Measurements from ENCODE around the gene LHX8. TPM values are rescaled to one million over a fixed set of nuclear protein-coding genes. Genes with fewer than 3 reads are reported as not detected.

Gene LHX8
- total RNA-seq, 1 experiment from 2014 or later: not detected

- no TSS peak for BruUV-seq (replicated peaks)
- DNase-seq (ENCODE audit: low read depth, low spot score): no peak
- ATAC-seq: no peak
- intact Hi-C loops (cut with micrococcal nuclease; ENCODE audit: unreplicated experiment) (no loop called here), in situ Hi-C loops (cut with HindIII; ENCODE audit: low pct_unique_long_range_greater_than_20kb, low sequenced_read_pairs) (no loop called here)
- no peaks in the 10 kb centered on the region for H3K36me3 ChIP-seq (ENCODE audit: control insufficient read depth, insufficient read depth, low read length)
- TF ChIP-seq SIN3A (IDR thresholded peaks at IDR 0.05; ENCODE audit: borderline replicate concordance, insufficient read depth, low read depth, low read length) (no peak), REST (IDR thresholded peaks at IDR 0.05; ENCODE audit: insufficient read depth in 1 of 2, low read depth in 2 of 2, low read length in 1 of 2) (no peak), TCF7L2 (IDR thresholded peaks at IDR 0.05; ENCODE audit: low read depth, low read length) (no peak), POLR2AphosphoS5 (IDR thresholded peaks at IDR 0.05; ENCODE audit: low read depth, low read length) (no peak), CTCF (IDR thresholded peaks at IDR 0.05) (no peak)
- ChIA-PET CTCF (no interaction called here), POLR2A (no interaction called here)
- no peaks in the 10 kb centered on the region for H3K4me1 ChIP-seq (ENCODE audit: control insufficient read depth, insufficient read depth, low read length)
- H3K27ac ChIP-seq (ENCODE audit: low read length): no peak overlapping the region
- no peaks in the 10 kb centered on the region for H3K9me3 ChIP-seq (ENCODE audit: control insufficient read depth, insufficient read depth, low read depth, low read length)
- H3K4me3 ChIP-seq (ENCODE audit: low read depth in 2 of 2, low read length in 2 of 2): no peak overlapping the region
- no peaks in the 10 kb centered on the region for H3K27me3 ChIP-seq (ENCODE audit: control insufficient read depth, insufficient read depth, low read length)
These were observed 2.9 kb downstream of the LHX8 start for GRCh38 chr1:75136921-75137641.

- H3K36me3 ChIP-seq (ENCODE audit: control insufficient read depth, insufficient read depth, low read length): no peaks in the 10 kb centered on the region
- H3K4me1 ChIP-seq (ENCODE audit: control insufficient read depth, insufficient read depth, low read length): no peaks in the 10 kb centered on the region
- intact Hi-C loops (cut with micrococcal nuclease; ENCODE audit: unreplicated experiment): no loop called here
- ChIA-PET POLR2A (no interaction called here), CTCF (no interaction called here)
- no peak overlapping the region for H3K27ac ChIP-seq (ENCODE audit: low read length)
- TF ChIP-seq TCF7L2 (IDR thresholded peaks at IDR 0.05; ENCODE audit: low read depth, low read length) (no peak), SIN3A (IDR thresholded peaks at IDR 0.05; ENCODE audit: borderline replicate concordance, insufficient read depth, low read depth, low read length) (no peak), CTCF (IDR thresholded peaks at IDR 0.05) (no peak), REST (IDR thresholded peaks at IDR 0.05; ENCODE audit: insufficient read depth in 1 of 2, low read depth in 2 of 2, low read length in 1 of 2) (no peak), POLR2AphosphoS5 (IDR thresholded peaks at IDR 0.05; ENCODE audit: low read depth, low read length) (no peak)
- in situ Hi-C loops (cut with HindIII; ENCODE audit: low pct_unique_long_range_greater_than_20kb, low sequenced_read_pairs): no loop called here
- no peaks in the 10 kb centered on the region for H3K27me3 ChIP-seq (ENCODE audit: control insufficient read depth, insufficient read depth, low read length)
- DNase-seq (ENCODE audit: low read depth, low spot score) (no peak), ATAC-seq (no peak)
- no TSS peak for BruUV-seq (replicated peaks)
- no peaks in the 10 kb centered on the region for H3K9me3 ChIP-seq (ENCODE audit: control insufficient read depth, insufficient read depth, low read depth, low read length)
- H3K4me3 ChIP-seq (ENCODE audit: low read depth in 2 of 2, low read length in 2 of 2): no peak overlapping the region
These were observed 17.9 kb downstream of the LHX8 start for GRCh38 chr1:75152092-75152491.
